ENCODE measurements around the gene TSHZ2. TPM values are rescaled to one million over a fixed set of nuclear protein-coding genes. Genes with fewer than 3 reads are reported as not detected.
"Not testable (repeated sequence)": the region's sequence is repeated elsewhere in the genome, so short reads cannot be mapped to it uniquely, and the experiment has no call there.

TSHZ2 gene
- polyA plus RNA-seq, 1 donor: 10.7 TPM

DNA sequence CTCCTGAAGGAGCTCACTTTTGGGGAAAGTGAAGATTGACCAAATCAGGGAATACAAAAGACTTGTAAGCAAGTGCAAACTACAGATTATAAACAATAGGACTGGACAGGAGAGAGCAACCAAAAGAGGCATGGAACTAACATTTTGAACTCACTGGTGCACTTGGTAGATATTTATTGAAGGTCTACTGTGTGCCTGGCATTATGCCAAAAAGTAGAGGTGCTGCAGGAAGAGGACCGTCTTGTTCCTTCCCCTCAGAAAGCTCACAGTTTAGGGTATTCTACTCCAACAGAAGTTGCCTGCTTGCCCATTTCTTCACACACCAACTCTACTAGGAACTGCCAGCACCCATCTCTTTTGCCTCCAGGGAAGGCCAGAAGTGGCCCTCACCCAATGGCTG, 10.0 kb upstream of the TSHZ2 start:
- Histone ChIP-seq H3K27ac (ENCODE audit: low read length) (no peak overlapping the region), H3K9me3 (ENCODE audit: control insufficient read depth, low read depth, low read length) (no peaks in the 10 kb centered on the region), H3K4me1 (ENCODE audit: control insufficient read depth, insufficient read depth, low read length) (no peaks in the 10 kb centered on the region), H3K36me3 (ENCODE audit: control insufficient read depth, insufficient read depth, low read length) (no peaks in the 10 kb centered on the region), H3K4me3 (ENCODE audit: low read length) (no peak overlapping the region), H3K27me3 (ENCODE audit: control insufficient read depth, insufficient read depth, low read length) (no peaks in the 10 kb centered on the region)
- whole genome bisulfite sequencing (ENCODE audit: insufficient coverage, low lambda C conversion rate): no CpG with 5 or more reads among the region's 1 CpG
- DNase-seq: no peak

DNA sequence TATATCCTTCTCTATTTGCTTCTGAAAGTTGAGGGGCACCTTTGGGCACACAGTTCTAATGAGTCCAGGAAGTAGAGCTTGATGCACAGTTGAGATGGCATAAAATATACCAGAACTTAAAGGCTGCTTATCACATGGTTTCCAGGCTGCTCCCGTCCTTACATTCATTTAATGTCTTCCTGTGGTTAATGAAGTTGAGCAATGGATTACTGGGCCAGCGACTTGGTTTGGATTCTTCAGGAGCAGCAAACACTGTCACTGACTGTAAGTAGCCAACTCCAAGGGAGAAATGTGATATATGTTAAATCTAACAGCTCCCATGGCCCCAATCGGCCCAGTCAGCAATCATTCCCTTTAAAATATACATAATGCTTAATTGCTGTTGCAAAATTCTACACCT, 9.0 kb upstream of the TSHZ2 start:
- Histone ChIP-seq H3K9me3 (ENCODE audit: control insufficient read depth, low read depth, low read length) (no peaks in the 10 kb centered on the region), H3K27me3 (ENCODE audit: control insufficient read depth, insufficient read depth, low read length) (no peaks in the 10 kb centered on the region), H3K4me3 (ENCODE audit: low read length) (no peak overlapping the region), H3K36me3 (ENCODE audit: control insufficient read depth, insufficient read depth, low read length) (no peaks in the 10 kb centered on the region), H3K27ac (ENCODE audit: low read length) (no peak overlapping the region), H3K4me1 (ENCODE audit: control insufficient read depth, insufficient read depth, low read length) (no peaks in the 10 kb centered on the region)
- no CpG with 5 or more reads among the region's 3 CpGs for WGBS (ENCODE audit: insufficient coverage, low lambda C conversion rate)
- no peak for DNase-seq

DNA sequence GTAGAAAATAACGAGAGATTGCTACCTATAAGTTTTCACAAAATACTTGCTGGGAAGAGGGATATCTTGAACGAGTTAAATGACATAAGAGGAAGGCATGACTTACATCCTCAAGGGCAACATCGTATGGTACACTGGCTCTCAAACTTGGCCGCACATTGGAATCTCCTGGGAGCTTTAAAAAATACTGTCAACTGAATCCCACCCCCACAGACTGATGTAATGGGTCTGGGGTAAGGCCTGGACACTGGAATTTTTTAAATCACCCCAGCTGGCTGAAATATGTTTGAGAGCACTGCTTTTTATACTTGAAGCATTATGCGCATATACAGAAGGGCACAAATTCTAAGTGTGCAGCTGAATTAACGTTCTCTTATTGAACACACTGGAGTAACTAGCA, 8.0 kb upstream of the TSHZ2 start:
- Histone ChIP-seq H3K4me1 (ENCODE audit: control insufficient read depth, insufficient read depth, low read length) (no peaks in the 10 kb centered on the region), H3K36me3 (ENCODE audit: control insufficient read depth, insufficient read depth, low read length) (no peaks in the 10 kb centered on the region), H3K4me3 (ENCODE audit: low read length) (no peak overlapping the region), H3K9me3 (ENCODE audit: control insufficient read depth, low read depth, low read length) (no peaks in the 10 kb centered on the region), H3K27me3 (ENCODE audit: control insufficient read depth, insufficient read depth, low read length) (no peaks in the 10 kb centered on the region), H3K27ac (ENCODE audit: low read length) (no peak overlapping the region)
- no peak for DNase-seq
- WGBS (ENCODE audit: insufficient coverage, low lambda C conversion rate): no CpG with 5 or more reads among the region's 6 CpGs

DNA sequence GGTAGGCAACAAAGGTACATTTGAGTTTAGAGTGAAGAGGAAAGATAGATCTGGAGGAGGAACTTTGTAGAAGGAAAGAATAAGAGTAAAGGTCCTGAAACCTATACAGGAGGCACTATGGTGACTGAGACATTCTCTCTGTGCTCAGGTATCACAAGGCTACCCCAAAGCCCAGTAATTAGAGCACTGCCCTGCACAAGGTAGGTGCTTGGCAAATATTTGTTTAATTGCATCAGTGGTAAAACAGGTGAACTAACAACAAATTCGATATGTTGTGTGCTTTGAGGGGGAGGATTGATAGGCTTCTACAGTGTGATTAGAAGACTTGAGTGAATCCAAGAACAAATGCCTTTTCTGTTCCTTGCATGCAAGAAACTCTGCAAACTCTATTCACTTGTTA, 6.8 kb upstream of the TSHZ2 start:
- no peaks in the 10 kb centered on the region for H3K4me1 ChIP-seq (ENCODE audit: control insufficient read depth, insufficient read depth, low read length)
- no CpG with 5 or more reads among the region's 1 CpG for WGBS (ENCODE audit: insufficient coverage, low lambda C conversion rate)
- no peaks in the 10 kb centered on the region for H3K27me3 ChIP-seq (ENCODE audit: control insufficient read depth, insufficient read depth, low read length)
- no peak overlapping the region for H3K27ac ChIP-seq (ENCODE audit: low read length)
- H3K9me3 ChIP-seq (ENCODE audit: control insufficient read depth, low read depth, low read length): no peaks in the 10 kb centered on the region
- no peak overlapping the region for H3K4me3 ChIP-seq (ENCODE audit: low read length)
- no peaks in the 10 kb centered on the region for H3K36me3 ChIP-seq (ENCODE audit: control insufficient read depth, insufficient read depth, low read length)
- DNase-seq: no peak

DNA sequence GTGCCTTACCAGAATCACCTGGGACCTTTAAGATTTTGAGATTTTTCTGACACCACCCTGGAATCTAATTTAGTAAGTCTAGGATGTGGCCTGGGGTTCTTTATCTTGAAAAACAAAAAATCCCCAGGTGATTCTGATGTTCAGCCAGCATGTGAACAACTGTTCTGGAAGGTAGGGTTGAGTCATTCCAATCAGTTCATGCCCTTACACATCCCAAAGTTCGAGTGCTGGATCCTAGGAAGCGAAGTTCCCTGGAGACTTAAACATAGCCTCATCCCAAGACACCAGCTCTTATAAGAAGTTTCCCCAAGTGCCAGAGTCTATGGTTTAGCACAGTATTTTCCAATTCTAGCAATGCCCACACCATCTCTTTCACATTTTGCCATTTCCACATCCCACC, 6.3 kb upstream of the TSHZ2 start:
- WGBS (ENCODE audit: insufficient coverage, low lambda C conversion rate): no CpG with 5 or more reads among the region's 2 CpGs
- no peaks in the 10 kb centered on the region for H3K36me3 ChIP-seq (ENCODE audit: control insufficient read depth, insufficient read depth, low read length)

DNA sequence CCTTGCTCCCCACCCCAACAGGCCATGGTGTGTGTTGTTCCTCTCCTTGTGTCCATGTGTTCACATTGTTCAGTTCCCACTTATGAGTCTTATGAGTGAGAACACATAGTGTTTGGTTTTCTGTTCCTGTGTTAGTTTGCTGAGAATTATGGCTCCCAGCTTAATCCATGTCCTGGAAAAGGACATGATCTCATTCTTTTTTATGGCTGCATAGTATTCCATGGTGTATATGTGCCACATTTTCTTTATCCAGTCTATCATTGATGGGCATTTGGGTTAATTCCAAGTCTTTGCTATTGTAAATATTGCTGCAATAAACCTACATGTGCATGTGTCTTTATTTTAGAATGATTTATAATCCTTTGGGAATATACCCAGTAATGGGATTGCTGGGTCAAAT, 5.6 kb upstream of the TSHZ2 start:
- H3K4me3 ChIP-seq (ENCODE audit: low read length); H3K36me3 ChIP-seq (ENCODE audit: control insufficient read depth, insufficient read depth, low read length); DNase-seq; H3K4me1 ChIP-seq (ENCODE audit: control insufficient read depth, insufficient read depth, low read length); H3K27me3 ChIP-seq (ENCODE audit: control insufficient read depth, insufficient read depth, low read length); H3K27ac ChIP-seq (ENCODE audit: low read length); H3K9me3 ChIP-seq (ENCODE audit: control insufficient read depth, low read depth, low read length): not testable (repeated sequence)

More for the DNA sequence above, 6.3 kb upstream of the TSHZ2 start:
- Histone ChIP-seq H3K4me3 (ENCODE audit: low read length) (no peak overlapping the region), H3K27me3 (ENCODE audit: control insufficient read depth, insufficient read depth, low read length) (no peaks in the 10 kb centered on the region), H3K4me1 (ENCODE audit: control insufficient read depth, insufficient read depth, low read length) (no peaks in the 10 kb centered on the region), H3K9me3 (ENCODE audit: control insufficient read depth, low read depth, low read length) (no peaks in the 10 kb centered on the region), H3K27ac (ENCODE audit: low read length) (no peak overlapping the region)
- DNase-seq: no peak

DNA sequence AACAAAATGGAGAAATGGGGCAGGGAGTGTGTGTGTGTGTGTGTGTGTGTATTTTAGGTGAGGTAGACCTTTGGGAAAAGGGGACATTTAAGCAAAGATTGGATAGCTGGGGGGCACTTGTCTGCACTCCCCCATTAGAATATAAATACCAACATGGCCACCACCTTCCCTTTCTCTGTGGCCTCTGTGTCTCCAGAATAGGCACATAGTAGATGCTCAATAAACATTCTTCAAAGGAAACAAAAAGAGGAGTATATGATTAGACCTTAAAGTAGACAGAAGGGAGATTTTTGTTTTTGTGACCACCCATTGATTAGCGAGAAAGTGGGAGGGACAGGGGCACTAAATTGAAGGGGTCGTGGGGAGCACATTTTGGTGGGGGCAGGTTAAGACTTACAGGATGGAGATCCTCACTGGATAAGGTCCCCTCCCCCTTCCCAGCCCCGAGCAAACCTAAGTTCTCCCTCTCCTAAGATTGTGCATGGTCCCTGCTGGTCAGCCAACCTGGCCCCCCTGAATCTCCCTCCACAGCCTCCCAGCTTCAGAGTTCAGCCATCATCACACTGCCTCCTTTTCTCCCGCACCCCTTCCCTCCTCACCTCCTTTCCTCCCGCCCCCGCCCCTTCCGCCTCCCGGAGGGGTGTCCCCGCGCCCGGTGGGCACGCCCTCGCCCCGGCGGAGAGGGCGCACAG, 514 bp upstream of the TSHZ2 start:
- Histone ChIP-seq H3K9me3 (ENCODE audit: control insufficient read depth, low read depth, low read length) (no peaks in the 10 kb centered on the region), H3K4me3 (ENCODE audit: low read length) (peak overlapping the region; percentile 17), H3K27me3 (ENCODE audit: control insufficient read depth, insufficient read depth, low read length) (peaks cover 25% of the 10 kb centered on the region), H3K4me1 (ENCODE audit: control insufficient read depth, insufficient read depth, low read length) (no peaks in the 10 kb centered on the region), H3K27ac (ENCODE audit: low read length) (no peak overlapping the region), H3K36me3 (ENCODE audit: control insufficient read depth, insufficient read depth, low read length) (no peaks in the 10 kb centered on the region)
- no CpG with 5 or more reads among the region's 16 CpGs for WGBS (ENCODE audit: insufficient coverage, low lambda C conversion rate)
- DNase-seq: no peak

DNA sequence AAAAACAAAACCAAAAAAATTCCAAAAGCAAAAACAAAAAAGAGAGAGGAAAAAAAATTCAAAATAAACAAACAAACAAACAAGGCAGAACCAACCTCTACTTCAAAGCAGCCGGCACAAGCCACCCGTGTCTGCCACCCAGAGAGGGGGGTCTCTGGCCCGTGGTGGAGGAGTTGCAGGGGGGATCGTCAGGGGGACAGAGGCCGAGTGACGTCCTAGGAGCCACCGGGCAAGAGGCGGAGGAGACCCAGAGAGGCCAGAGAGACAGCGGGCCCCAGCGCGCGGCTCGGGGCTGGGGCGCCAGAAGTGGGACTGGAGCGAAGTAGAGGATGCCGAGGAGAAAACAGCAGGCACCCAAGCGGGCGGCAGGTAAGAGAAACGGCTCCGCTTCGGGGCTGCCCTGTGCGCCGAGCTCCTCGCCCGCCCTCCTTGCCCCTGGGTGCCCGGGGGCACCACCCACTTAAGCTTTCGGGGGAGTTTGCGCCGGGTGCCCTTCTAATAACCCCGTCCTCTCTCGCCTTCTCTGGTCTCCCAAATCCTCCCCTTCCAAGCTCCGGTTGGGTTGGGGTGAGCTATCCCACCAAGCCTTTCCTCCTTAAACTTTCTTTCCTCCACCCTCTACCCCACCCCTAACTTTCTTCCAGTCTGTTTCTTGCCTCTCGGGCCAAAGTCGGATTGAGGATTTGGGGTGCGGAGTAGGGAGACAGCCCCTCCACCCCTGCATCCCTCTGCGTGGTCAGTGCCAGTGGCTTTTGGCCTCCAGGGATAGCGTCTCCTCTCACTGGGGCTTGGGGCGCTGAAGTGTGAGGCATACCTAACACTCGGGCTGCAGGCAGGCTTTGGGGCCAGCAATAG, 1.0 kb downstream of the TSHZ2 start:
- WGBS (ENCODE audit: insufficient coverage, low lambda C conversion rate): 13% methylated on average over 3 of the region's 39 CpGs
- Histone ChIP-seq H3K27ac (ENCODE audit: low read length) (peak overlapping the region; percentile 2), H3K36me3 (ENCODE audit: control insufficient read depth, insufficient read depth, low read length) (no peaks in the 10 kb centered on the region), H3K9me3 (ENCODE audit: control insufficient read depth, low read depth, low read length) (no peaks in the 10 kb centered on the region), H3K4me1 (ENCODE audit: control insufficient read depth, insufficient read depth, low read length) (no peaks in the 10 kb centered on the region), H3K4me3 (ENCODE audit: low read length) (peak overlapping the region; percentile 52), H3K27me3 (ENCODE audit: control insufficient read depth, insufficient read depth, low read length) (peaks cover 25% of the 10 kb centered on the region)
- DNase-seq: no peak

DNA sequence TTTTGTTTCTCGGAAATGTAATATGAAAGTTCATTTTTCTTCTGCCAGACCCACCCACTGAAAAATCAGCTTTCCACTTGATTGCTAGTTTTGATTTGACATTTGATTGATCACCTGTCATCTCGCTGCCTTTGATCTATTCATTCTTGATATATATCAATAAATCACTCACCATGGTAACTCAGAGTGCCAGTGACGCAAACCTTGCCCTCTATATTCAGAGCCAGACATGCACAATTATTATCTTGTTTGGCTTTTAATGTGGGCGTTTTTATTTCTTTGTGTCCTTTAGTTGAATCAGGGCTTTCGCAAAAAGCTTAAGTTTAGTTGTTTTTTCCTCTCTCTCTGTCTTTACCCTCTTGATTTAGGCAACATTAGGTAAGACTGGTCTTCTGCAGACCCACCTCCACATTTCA, 2.0 kb downstream of the TSHZ2 start:
- Histone ChIP-seq H3K36me3 (ENCODE audit: control insufficient read depth, insufficient read depth, low read length) (no peaks in the 10 kb centered on the region), H3K4me3 (ENCODE audit: low read length) (peak overlapping the region; percentile 52), H3K27ac (ENCODE audit: low read length) (peak overlapping the region; percentile 8), H3K9me3 (ENCODE audit: control insufficient read depth, low read depth, low read length) (no peaks in the 10 kb centered on the region), H3K4me1 (ENCODE audit: control insufficient read depth, insufficient read depth, low read length) (no peaks in the 10 kb centered on the region), H3K27me3 (ENCODE audit: control insufficient read depth, insufficient read depth, low read length) (peaks cover 25% of the 10 kb centered on the region)
- 20% methylated on average over 2 of the region's 5 CpGs for WGBS (ENCODE audit: insufficient coverage, low lambda C conversion rate)
- DNase-seq: no peak

DNA sequence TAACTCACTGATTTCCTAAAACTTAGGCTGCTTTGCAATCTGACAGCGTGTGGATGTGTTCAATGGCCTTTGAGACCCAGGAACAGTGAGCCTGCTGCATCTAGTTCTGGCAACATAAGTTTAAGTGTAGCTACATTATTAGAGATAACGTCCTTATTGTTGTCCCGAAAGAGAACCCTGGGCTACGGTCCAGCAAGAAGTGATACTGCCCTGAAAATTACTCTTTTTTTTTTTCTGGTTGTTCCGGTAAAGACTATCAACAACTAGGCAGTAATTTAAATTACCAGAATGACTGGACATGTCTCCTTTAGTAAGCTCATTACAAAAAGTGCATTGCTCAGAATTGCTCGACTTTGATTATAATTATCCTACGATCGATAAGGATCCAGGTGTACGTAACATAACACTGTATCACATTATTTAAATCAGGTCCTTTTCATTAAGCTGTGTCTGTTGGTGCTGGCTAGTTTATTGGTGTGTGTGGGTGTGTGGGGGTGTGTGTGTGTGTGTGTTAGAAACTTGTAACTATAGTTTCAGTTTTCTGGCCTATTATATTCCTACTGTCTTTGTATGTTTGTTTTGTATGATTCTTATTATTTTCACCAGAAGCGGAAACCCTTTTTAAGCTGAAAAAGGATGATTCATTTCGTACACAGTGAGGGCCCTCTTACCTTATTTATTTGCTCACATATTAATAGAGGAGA, 3.0 kb downstream of the TSHZ2 start:
- 63% methylated on average over 4 of the region's 11 CpGs for WGBS (ENCODE audit: insufficient coverage, low lambda C conversion rate)
- peak overlapping the region; percentile 52 for H3K4me3 ChIP-seq (ENCODE audit: low read length)
- H3K36me3 ChIP-seq (ENCODE audit: control insufficient read depth, insufficient read depth, low read length): no peaks in the 10 kb centered on the region
- H3K4me1 ChIP-seq (ENCODE audit: control insufficient read depth, insufficient read depth, low read length): no peaks in the 10 kb centered on the region
- DNase-seq: no peak
- H3K27me3 ChIP-seq (ENCODE audit: control insufficient read depth, insufficient read depth, low read length): peaks cover 25% of the 10 kb centered on the region
- peak overlapping the region; percentile 19 for H3K27ac ChIP-seq (ENCODE audit: low read length)
- no peaks in the 10 kb centered on the region for H3K9me3 ChIP-seq (ENCODE audit: control insufficient read depth, low read depth, low read length)

All from large intestine (tissue), 3 donors.